CD4-positive, alpha-beta T cell treated with Interferon gamma for 1 hour (primary cell): Measurements from ENCODE around the gene PLK2.

Experiments
- DNase-seq: peaks from one replicate; pipeline ENCODE4 v3.0.0-alpha.2; 2020

Gene PLK2

DNA sequence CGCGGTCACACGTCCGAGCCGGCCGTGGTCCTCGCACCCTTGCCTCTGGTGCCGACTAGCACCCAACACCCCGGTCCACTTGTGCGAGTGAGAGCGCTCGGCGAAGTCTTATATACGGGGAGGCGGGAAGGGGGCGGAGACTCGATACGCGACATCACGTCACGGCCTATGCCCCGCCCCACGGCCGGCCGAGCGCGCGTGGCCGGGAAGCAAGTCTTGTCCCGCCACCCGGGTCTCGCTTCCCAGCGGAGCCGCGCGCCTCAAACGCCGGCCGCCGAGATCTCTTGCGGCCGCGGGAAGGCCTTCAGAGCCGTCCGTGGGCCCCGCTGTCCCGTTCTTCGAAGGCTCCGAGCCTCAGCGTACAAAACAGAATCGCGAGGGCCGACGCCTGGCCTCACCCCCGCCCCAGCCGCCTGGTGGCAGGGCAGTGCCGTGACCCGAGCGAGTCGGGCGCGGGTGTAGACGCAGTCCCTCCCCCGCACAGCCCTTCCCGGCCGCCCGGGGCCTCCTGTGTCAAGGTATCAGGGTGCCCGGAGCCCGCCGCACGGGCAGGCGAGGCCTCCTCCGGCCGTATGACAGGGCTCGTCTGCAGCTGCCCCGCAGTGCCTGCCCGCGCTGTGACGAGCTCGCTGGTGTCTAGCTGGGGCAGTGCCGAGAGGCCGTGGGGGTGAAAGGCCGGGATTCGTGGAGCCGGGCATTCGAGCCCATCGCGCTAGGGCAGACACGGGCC is at the start of gene PLK2:
Gene PLK2, minus strand, starts transcription at position 85 of the 730 bp plus-strand sequence. CDS start 127 bp downstream, outside the sequence.
- DNase-seq = peak; percentile 90

- no peak for DNase-seq
Observed at GRCh38 chr5:58507715-58508114, 47.8 kb upstream of the PLK2 start.

- no peak for DNase-seq
Observed at GRCh38 chr5:58505971-58506640, 46.2 kb upstream of the PLK2 start.

GRCh38 chr5:58505502-58505901 is 45.6 kb upstream of the PLK2 start:
- no peak for DNase-seq

DNA sequence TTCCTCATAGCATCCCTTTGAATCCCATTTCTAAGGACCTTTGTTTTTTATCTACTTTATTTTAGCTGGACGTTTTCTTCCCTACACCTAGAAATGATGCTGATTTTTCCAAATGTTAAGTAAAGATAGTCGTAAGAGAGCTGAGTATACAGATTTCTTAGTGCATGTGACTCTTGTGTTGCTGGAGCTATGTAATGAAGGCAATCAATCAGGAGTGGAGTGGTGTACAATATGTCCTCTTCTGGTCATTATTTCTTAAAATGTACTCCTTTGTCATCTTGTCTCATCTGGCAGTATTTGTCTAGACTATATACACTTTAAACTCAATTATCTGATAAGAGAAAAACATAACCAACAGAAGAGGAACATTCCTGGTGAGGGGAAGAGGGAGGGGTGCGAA is 44.9 kb upstream of the PLK2 start:
- DNase-seq = no peak

DNA sequence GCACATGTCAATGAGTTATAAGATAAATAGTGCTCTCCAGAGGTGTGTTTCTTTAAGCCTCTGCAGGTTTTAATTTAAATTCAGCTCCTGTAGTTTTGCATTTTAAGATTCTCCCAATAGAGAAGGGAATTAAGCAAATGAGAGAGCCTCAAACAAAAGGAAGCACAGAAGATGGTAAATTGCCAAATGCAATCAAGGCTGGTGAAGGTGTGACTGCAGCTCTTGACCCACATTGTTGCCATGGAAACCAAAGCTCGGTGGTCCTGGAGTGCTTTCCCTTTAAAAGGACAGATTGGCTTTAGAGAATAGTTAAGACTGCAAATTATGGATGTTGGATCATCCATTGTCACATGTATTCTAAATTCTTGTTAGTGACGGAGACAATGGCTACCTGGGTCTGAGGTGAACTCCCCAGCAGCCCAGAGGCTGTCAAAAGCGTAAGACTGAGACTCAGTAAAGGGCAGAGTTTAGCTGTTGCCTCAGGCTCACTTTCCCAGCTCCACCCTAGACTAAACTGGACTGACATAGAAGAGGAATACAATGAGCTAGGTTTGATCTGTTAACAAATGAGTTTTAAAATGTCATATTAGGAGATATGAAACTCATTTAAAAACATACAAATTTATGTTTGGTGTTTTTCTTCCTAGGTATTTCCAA is 43.6 kb upstream of the PLK2 start:
- DNase-seq = no peak

DNA sequence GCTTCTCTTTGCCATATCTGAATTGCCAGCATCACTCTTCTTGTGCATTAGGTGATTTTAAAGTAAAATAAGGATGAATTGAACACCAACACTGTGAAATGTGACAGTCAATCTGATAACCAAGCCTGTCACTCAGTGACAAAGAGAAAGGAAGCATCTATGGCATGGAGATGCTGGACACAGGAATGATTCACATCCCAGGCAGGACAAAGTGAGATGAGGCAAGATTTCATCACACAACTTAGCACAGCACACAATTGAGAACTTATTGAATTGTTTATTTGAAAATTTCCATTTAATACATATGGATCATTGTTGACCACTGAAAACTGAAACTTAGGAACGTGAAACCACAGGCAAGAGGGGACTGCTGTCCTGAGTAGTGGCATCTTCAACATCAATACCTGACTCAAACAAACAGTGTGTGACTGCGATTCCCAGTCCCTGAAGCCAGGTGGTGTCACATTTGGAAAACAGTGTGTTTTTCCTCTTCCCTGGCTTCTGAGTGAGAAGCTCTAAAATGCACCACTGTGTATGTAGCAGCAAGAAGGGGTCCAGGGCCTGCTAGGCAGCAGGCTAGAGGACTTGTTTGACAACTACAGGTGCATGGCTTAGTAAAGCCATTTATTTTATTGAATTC is 42.0 kb upstream of the PLK2 start:
- DNase-seq = no peak

DNA sequence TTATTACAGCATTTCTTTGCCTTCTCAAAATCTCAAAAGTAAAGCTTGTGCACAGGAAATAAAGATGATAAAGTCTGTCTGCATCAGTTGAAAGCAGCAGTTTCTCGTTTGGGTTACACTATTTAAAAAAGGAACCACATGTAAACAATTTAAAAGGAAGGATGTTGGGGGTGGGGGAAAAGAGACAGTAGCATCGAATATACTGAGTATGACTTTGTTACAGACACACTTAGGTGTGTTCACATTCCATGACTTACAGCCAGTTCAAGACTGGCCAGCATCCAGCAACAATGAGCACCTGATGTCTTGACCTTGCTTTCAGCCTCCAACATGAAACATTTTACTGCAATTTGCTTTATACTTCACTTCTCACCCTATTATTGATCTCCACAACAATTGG is 40.1 kb upstream of the PLK2 start:
- no peak for DNase-seq

DNA sequence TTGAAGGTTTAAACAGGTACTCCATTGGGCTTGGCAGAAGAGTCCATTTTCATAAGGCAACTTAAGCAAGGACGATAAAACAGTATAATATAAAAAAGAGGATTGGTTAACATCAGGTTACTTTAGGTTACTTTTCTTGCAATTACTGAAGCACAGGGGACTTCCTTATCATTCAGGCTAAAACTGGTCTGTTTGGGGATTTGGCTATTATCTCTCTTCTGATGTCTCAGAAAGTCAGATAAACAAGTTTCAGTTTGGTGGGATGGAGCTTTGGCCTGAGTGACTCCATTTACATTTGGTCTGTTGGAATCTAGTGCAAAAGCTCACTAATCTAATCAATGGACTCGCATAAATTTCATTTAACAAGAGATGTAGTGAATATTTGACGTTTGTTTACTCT is 39.3 kb upstream of the PLK2 start:
- DNase-seq = no peak

- DNase-seq = no peak
Observed at GRCh38 chr5:58498340-58498942, 38.6 kb upstream of the PLK2 start.

GRCh38 chr5:58497921-58498320 is 38.0 kb upstream of the PLK2 start:
- DNase-seq = no peak

GRCh38 chr5:58497386-58497785 is 37.5 kb upstream of the PLK2 start:
- no peak for DNase-seq

GRCh38 chr5:58496488-58496887 is 36.6 kb upstream of the PLK2 start:
- no peak for DNase-seq

GRCh38 chr5:58493141-58493540 is 33.3 kb upstream of the PLK2 start:
- DNase-seq = no peak

- no peak for DNase-seq
Observed at GRCh38 chr5:58491216-58491892, 31.5 kb upstream of the PLK2 start, which contains the start of gene GAPT. GAPT (plus strand) TSS chr5:58491435; CDS start chr5:58494537, 3,102 bp downstream.

DNA sequence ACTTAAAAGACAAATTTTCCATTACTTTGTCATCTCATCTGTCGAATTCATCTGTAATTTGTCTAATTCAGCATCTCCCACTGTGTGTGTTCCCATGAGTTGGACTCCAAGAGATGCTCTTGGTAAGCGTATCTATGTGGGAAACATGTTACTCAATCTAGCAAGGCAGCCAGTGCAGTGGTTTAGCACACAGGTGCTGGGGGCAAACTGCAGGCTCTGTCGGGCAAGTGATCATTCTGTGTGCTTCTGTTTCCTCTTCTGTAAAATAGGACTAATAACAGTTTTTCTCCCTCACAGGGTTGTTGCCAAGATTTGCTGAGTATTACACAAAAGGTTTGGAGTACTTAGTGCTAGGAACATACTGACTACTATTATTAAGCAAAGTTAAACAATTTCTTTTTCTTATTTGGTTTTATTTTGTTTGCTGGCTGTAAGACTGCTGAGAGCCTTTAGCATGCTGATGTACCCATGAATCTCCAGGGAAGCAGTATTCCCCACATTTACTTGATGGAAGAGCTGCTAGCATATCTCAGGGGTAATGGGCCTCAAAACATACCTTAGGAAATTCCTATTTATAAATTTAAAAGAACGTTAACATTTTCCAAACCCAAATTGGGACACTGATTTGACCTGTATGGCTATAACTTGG is 30.6 kb upstream of the PLK2 start:
- peak; percentile 16 for DNase-seq

- no peak for DNase-seq
Observed at GRCh38 chr5:58486290-58486689, 26.4 kb upstream of the PLK2 start.

DNA sequence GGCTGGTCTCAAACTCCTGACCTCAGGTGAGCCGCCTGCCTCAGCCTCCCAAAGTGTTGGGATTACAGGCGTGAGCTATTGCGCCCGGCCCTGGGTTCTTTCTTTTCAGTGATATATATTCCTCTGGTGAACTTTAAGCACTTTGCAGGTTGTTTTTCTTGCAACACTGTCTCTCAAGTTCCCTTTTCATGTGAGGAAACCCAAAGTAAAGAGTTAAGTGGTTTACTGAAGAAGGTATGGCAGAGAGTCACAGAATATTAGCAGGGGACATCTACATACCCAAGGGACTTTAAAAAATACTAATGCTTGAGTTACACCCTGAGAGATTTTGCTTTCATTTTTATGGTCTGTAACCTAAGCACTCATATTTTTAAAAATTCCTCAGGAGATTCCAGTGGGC is 24.6 kb upstream of the PLK2 start:
- DNase-seq = no peak

DNA sequence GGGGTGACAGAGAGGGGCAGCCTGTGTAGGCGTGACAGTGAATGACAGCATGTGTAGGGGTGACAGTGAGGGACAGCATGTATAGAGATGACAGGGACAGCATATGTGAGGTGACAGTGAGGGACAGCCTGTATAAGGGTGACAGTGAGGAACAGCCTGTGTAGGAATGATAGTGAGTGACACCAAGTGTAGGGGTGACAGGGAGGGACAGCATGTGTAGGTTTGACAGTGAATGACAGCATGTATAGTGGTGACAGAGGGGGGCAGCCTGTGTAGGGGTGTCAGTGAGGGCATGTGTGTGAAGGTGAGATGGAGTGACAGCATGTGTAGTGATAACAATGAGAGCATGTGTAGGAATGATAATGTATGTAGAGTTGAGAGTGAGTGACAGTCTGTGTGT is 22.6 kb upstream of the PLK2 start:
- no peak for DNase-seq

- DNase-seq = no peak
Observed at GRCh38 chr5:58481828-58482227, 21.9 kb upstream of the PLK2 start.

GRCh38 chr5:58481066-58481676 is 21.3 kb upstream of the PLK2 start:
- no peak for DNase-seq
